ENCODE data around the gene RREB1. TPM values are rescaled to one million over a fixed set of nuclear protein-coding genes. Genes with fewer than 3 reads are reported as not detected.
"Not testable (repeated sequence)": the region's sequence is repeated elsewhere in the genome, so short reads cannot be mapped to it uniquely, and the experiment has no call there.

The RREB1 gene
- total and polyA plus RNA-seq, 4 experiments from 2014 or later, result 0.50 to 43.4 (median 25.2) TPM

DNA sequence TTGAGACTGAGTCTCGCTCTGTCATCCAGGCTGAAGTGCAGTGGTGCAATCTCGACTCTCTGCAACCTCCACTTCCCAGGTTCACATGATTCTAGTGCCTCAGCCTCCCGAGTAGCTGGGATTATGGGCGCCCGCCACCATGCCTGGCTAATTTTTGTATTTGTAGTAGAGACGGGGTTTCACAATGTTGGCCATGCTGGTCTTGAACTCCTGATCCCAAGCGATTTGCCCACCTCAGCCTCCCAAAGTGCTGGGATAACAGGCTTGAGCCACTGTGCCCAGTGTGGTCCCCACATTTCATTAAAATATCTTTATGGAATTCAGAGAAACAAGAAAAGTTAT lies 157.6 kb downstream of the RREB1 start:
- H3K27ac Mint-ChIP-seq; H3K4me3 Mint-ChIP-seq; H3K36me3 ChIP-seq (ENCODE audit: insufficient read depth, low read length); H3K36me3 Mint-ChIP-seq; H3K27ac ChIP-seq (ENCODE audit: low read depth, low read length); H3K9me3 ChIP-seq (ENCODE audit: control insufficient read depth in 1 of 2, low read length in 2 of 2); intact Hi-C loops (cut with micrococcal nuclease); POLR2A ChIA-PET (ENCODE audit: partially characterized antibody); DNase-seq; H3K27me3 ChIP-seq (ENCODE audit: insufficient read depth, low read length); H3K27me3 Mint-ChIP-seq; H3K4me3 ChIP-seq (ENCODE audit: low read length in 2 of 2): not testable (repeated sequence)
- peaks cover 17% of the 10 kb centered on the region for H3K4me1 ChIP-seq (ENCODE audit: insufficient read depth, low read length)
- H3K4me1 Mint-ChIP-seq, result peaks cover 7 to 22% (median 13%) of the 10 kb centered on the region in 4 donors
- peaks cover 0 to 12% (median 0%) of the 10 kb centered on the region in 8 donors for H3K9me3 Mint-ChIP-seq
- CTCF ChIA-PET (ENCODE audit: partially characterized antibody), result interaction anchor here (0.9 to 8.6 kb wide), 3 partner anchors 12 to 22 kb away, joined by 3 to 55 read pairs (median 4); no protein-coding TSS in a partner anchor

DNA sequence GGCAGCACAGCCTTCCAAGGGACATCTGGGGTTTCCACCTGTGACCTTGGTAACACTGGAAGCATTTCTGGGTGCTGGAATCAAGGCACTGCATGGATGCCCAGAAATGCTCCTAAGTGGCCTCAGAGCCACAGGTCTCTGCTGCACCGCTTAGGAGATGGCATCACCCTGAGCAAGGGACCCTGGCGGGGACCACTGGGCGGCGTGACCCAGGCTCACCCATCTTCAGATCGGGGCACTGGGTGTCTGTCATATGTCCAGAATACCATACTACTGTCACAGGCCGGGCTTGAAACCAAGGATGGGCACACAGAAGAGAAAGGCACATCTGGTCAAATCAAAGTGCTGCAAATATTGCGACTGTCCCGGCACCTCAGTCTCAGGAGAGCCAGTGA lies 159.3 kb downstream of the RREB1 start:
- no peak for DNase-seq
- H3K27ac ChIP-seq (ENCODE audit: low read depth, low read length), result no peak overlapping the region
- Mint-ChIP-seq H3K27ac (no peak overlapping the region), H3K9me3 (peaks cover 0 to 12% (median 0%) of the 10 kb centered on the region in 8 donors), H3K27me3 (peaks cover 3 to 5% of the 10 kb centered on the region in 2 donors), H3K4me3 (no peak overlapping the region), H3K36me3 (peaks cover 0 to 9% of the 10 kb centered on the region in 2 donors), H3K4me1 (peaks cover 0 to 5% (median 3%) of the 10 kb centered on the region in 4 donors)
- POLR2A ChIA-PET (ENCODE audit: partially characterized antibody), result no interaction called here
- no peaks in the 10 kb centered on the region for H3K27me3 ChIP-seq (ENCODE audit: insufficient read depth, low read length)
- CTCF ChIA-PET (ENCODE audit: partially characterized antibody), result interaction anchor here (1.3 to 8.6 kb wide), 2 partner anchors 10 to 349 kb away, joined by 4 to 55 read pairs; no protein-coding TSS in a partner anchor
- intact Hi-C loops (cut with micrococcal nuclease), result no loop called here
- H3K36me3 ChIP-seq (ENCODE audit: insufficient read depth, low read length), result no peaks in the 10 kb centered on the region
- no peaks in the 10 kb centered on the region for H3K9me3 ChIP-seq (ENCODE audit: control insufficient read depth in 1 of 2, low read length in 2 of 2)
- no peak overlapping the region for H3K4me3 ChIP-seq (ENCODE audit: low read length in 2 of 2)
- H3K4me1 ChIP-seq (ENCODE audit: insufficient read depth, low read length), result peaks cover under 1% of the 10 kb centered on the region

DNA sequence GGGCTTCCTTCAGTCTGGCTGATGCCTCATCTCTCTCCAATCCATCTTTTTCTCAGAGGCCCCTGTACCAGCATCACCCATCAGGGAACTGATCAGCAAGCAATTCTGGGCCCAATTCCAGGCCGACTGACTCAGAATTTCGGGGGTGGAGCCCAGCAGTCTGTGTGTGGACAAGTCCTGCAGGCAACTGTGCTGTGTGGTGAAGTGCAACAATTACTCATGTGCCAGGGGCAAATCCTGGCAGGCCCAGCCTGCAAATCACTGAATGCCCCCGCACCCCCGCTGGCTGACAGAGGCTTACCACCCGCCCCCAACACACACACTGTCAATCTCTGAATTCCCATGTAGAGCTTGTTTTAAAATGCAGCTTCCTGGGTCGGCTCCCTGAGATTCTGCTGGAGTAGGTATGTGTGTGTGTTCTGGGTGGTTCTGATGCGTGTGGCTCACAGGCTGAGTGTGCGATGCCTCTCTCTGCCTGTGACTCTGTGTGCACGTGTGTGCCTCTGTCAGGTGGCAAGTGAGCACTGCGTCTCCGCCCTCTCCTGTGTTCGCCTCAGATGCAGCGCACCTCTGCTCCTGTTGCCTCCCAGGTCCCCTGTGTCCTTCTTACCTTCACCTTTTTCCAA lies 159.8 kb downstream of the RREB1 start:
- Histone ChIP-seq H3K4me3 (ENCODE audit: low read length in 2 of 2) (no peak overlapping the region), H3K4me1 (ENCODE audit: insufficient read depth, low read length) (no peaks in the 10 kb centered on the region), H3K36me3 (ENCODE audit: insufficient read depth, low read length) (no peaks in the 10 kb centered on the region), H3K27me3 (ENCODE audit: insufficient read depth, low read length) (no peaks in the 10 kb centered on the region), H3K27ac (ENCODE audit: low read depth, low read length) (no peak overlapping the region), H3K9me3 (ENCODE audit: control insufficient read depth in 1 of 2, low read length in 2 of 2) (no peaks in the 10 kb centered on the region)
- H3K4me3 Mint-ChIP-seq, result no peak overlapping the region
- intact Hi-C loops (cut with micrococcal nuclease), result no loop called here
- no peak for DNase-seq
- peak overlapping the region in 1 of 7 donors; percentile 55 for H3K27ac Mint-ChIP-seq
- H3K9me3 Mint-ChIP-seq, result peaks cover 0 to 12% (median 0%) of the 10 kb centered on the region in 8 donors
- peaks cover 0 to 9% of the 10 kb centered on the region in 2 donors for H3K36me3 Mint-ChIP-seq
- H3K27me3 Mint-ChIP-seq, result peaks cover 0 to 3% of the 10 kb centered on the region in 2 donors
- ChIA-PET CTCF (ENCODE audit: partially characterized antibody) (interaction anchor here (1.3 to 8.6 kb wide), 2 partner anchors 10 to 349 kb away, joined by 4 to 55 read pairs; no protein-coding TSS in a partner anchor), POLR2A (ENCODE audit: partially characterized antibody) (no interaction called here)
- no peaks in the 10 kb centered on the region for H3K4me1 Mint-ChIP-seq

DNA sequence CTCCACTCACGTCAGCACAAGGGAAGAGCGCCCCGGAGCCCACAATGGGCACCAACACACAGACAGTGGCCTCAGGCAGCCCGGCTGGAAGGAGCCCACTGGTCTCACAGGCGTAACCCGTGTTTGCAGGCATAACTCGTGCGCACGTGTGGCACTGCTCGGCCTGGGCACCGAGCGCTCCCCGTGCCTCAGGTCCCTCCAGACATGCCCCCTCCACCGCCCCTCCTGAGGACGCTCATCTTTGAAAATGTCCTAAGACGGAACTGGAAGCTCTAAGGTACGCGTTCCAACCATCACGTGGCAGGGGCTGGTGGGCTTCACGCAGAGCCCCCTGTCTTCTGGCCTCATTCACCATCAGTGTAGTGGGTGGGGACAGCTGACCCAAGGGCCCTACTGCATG lies 160.6 kb downstream of the RREB1 start:
- POLR2A ChIA-PET (ENCODE audit: partially characterized antibody), result no interaction called here
- CTCF ChIA-PET (ENCODE audit: partially characterized antibody), result interaction anchor here (1.3 kb wide), 1 partner anchor 348 kb away, joined by 4 read pairs; no protein-coding TSS in a partner anchor
- H3K36me3 Mint-ChIP-seq, result peaks cover 0 to 9% of the 10 kb centered on the region in 2 donors

DNA sequence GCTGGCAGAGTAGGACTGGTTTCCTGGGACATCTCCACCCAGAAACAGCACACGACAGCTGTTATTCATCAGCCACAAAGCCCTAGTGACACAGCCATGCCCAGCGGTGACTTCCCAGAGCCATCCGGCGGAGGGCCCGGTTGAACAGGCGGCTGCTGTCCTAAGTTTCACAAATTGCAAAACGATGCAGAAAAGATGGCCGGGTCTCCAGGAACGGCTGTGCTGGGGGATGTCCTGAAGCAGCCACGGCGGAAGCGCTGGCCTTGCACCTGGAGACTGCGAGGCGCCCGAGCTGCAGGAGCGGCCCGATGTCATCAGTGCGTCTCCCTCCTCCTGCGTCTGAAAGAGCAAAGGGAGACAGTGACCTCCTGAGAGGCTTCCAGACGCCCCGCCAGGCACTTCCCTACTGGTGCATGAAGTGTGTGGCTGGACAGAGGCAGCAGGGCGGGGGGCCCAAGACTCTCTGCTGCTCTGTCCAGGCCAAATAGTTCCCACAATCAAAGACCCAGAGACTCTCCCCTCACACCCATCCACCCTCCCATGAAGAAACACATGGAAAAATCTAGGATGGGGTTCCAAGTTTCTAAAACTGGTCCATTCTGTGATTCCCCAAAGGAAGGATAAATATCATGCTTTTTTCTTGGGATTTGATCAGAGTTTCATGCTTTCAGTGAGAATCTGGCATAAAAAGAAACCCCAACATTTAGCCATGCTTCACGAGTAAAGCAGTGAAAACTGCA lies 161.2 kb downstream of the RREB1 start:
- Histone ChIP-seq H3K27ac (ENCODE audit: low read depth, low read length) (no peak overlapping the region), H3K4me1 (ENCODE audit: insufficient read depth, low read length) (no peaks in the 10 kb centered on the region), H3K27me3 (ENCODE audit: insufficient read depth, low read length) (no peaks in the 10 kb centered on the region), H3K36me3 (ENCODE audit: insufficient read depth, low read length) (no peaks in the 10 kb centered on the region), H3K9me3 (ENCODE audit: control insufficient read depth in 1 of 2, low read length in 2 of 2) (no peaks in the 10 kb centered on the region), H3K4me3 (ENCODE audit: low read length in 2 of 2) (no peak overlapping the region)
- Mint-ChIP-seq H3K27me3 (peaks cover 0 to 3% of the 10 kb centered on the region in 2 donors), H3K36me3 (peaks cover 0 to 9% of the 10 kb centered on the region in 2 donors), H3K4me3 (no peak overlapping the region), H3K9me3 (peaks cover 0 to 12% (median 0%) of the 10 kb centered on the region in 8 donors), H3K27ac (no peak overlapping the region), H3K4me1 (no peaks in the 10 kb centered on the region)
- DNase-seq, result no peak
- intact Hi-C loops (cut with micrococcal nuclease), result no loop called here
- CTCF ChIA-PET (ENCODE audit: partially characterized antibody), result interaction anchor here (2.7 kb wide), 1 partner anchor 346 kb away, joined by 7 read pairs; no protein-coding TSS in a partner anchor
- POLR2A ChIA-PET (ENCODE audit: partially characterized antibody), result no interaction called here

More for the DNA sequence above, 160.6 kb downstream of the RREB1 start:
- Mint-ChIP-seq H3K9me3 (peaks cover 0 to 12% (median 0%) of the 10 kb centered on the region in 8 donors), H3K27ac (no peak overlapping the region), H3K4me3 (no peak overlapping the region), H3K4me1 (no peaks in the 10 kb centered on the region), H3K27me3 (peaks cover 0 to 3% of the 10 kb centered on the region in 2 donors)
- no peak for DNase-seq
- Histone ChIP-seq H3K27me3 (ENCODE audit: insufficient read depth, low read length) (no peaks in the 10 kb centered on the region), H3K9me3 (ENCODE audit: control insufficient read depth in 1 of 2, low read length in 2 of 2) (no peaks in the 10 kb centered on the region), H3K4me1 (ENCODE audit: insufficient read depth, low read length) (no peaks in the 10 kb centered on the region), H3K27ac (ENCODE audit: low read depth, low read length) (no peak overlapping the region), H3K36me3 (ENCODE audit: insufficient read depth, low read length) (no peaks in the 10 kb centered on the region), H3K4me3 (ENCODE audit: low read length in 2 of 2) (no peak overlapping the region)
- intact Hi-C loops (cut with micrococcal nuclease), result no loop called here

GRCh38 chr6:7269816-7270215 lies 162.1 kb downstream of the RREB1 start:
- no peaks in the 10 kb centered on the region for H3K4me1 Mint-ChIP-seq
- H3K4me3 Mint-ChIP-seq, result no peak overlapping the region
- no peaks in the 10 kb centered on the region for H3K4me1 ChIP-seq (ENCODE audit: insufficient read depth, low read length)
- no peak overlapping the region for H3K27ac ChIP-seq (ENCODE audit: low read depth, low read length)
- ChIA-PET CTCF (ENCODE audit: partially characterized antibody) (interaction anchor here (2.7 kb wide), 1 partner anchor 345 kb away, joined by 7 read pairs; no protein-coding TSS in a partner anchor), POLR2A (ENCODE audit: partially characterized antibody) (no interaction called here)
- peaks cover 0 to 9% of the 10 kb centered on the region in 2 donors for H3K36me3 Mint-ChIP-seq
- no peaks in the 10 kb centered on the region for H3K36me3 ChIP-seq (ENCODE audit: insufficient read depth, low read length)
- H3K4me3 ChIP-seq (ENCODE audit: low read length in 2 of 2), result no peak overlapping the region
- DNase-seq, result no peak
- intact Hi-C loops (cut with micrococcal nuclease), result no loop called here
- peaks cover 0 to 3% of the 10 kb centered on the region in 2 donors for H3K27me3 Mint-ChIP-seq
- no peaks in the 10 kb centered on the region for H3K27me3 ChIP-seq (ENCODE audit: insufficient read depth, low read length)
- H3K9me3 ChIP-seq (ENCODE audit: control insufficient read depth in 1 of 2, low read length in 2 of 2), result no peaks in the 10 kb centered on the region
- peaks cover 0 to 12% (median 0%) of the 10 kb centered on the region in 8 donors for H3K9me3 Mint-ChIP-seq
- peak overlapping the region in 1 of 7 donors; percentile 37 for H3K27ac Mint-ChIP-seq
